Naive thymus-derived CD4-positive, alpha-beta T cell (primary cell): Measurements from ENCODE around the gene SPIRE2. TPM values are rescaled to one million over a fixed set of nuclear protein-coding genes. Genes with fewer than 3 reads are reported as not detected.

Experiments used
- ATAC-seq: fragments of 150-1000 bp; cut with Tn5 transposase; 2 replicates; pipeline ENCODE4 v1.10.0; 2021; ENCODE audit warnings: mild to moderate bottlenecking, moderate library complexity
- CTCF ChIA-PET: fragments of 350-600 bp; sonication (Branson Sonifier 250); formaldehyde crosslinking; loops from one replicate; lab custom pipeline; 2021; ENCODE audit warnings: antibody characterized with exemption; lab: Charles Lee
- POLR2A ChIA-PET: fragments of 350-600 bp; sonication (Branson Sonifier 250); formaldehyde crosslinking; loops from one replicate; lab custom pipeline; 2021; ENCODE audit warnings: antibody characterized with exemption, inconsistent platforms; lab: Charles Lee
- DNase-seq, 9 donors: peaks; one replicate each; pipeline versions ENCODE4 v3.0.0 to v3.0.0-alpha.2; 2020 to 2022; ENCODE audit warnings: mixed read lengths in 1 of 9
- H3K27ac ChIP-seq: one replicate; pipeline ENCODE4 v1.7.0; 2013; ENCODE audit warnings: mild to moderate bottlenecking, low read depth, low read length, moderate library complexity
- H3K27me3 ChIP-seq, 2 donors: one replicate each; pipeline ENCODE4 v1.7.0; 2013; ENCODE audit warnings: low read length in 2 of 2, mild to moderate bottlenecking in 2 of 2, moderate library complexity in 2 of 2; ENCODE audit not compliant: control insufficient read depth in 2 of 2, insufficient read depth in 2 of 2
- H3K36me3 ChIP-seq, 3 experiments: 1 replicate in 2 of 3; 2 replicates in 1 of 3; pipeline ENCODE4 v1.7.0; 2013; ENCODE audit warnings: low read length in 3 of 3, mild to moderate bottlenecking in 3 of 3, moderate library complexity in 1 of 3; ENCODE audit not compliant: insufficient read depth in 3 of 3, control insufficient read depth in 2 of 3
- H3K4me1 ChIP-seq, 2 donors: one replicate each; pipeline ENCODE4 v1.7.0; 2013; ENCODE audit warnings: low read length in 2 of 2, mild to moderate bottlenecking in 2 of 2, moderate library complexity in 1 of 2; ENCODE audit not compliant: control insufficient read depth in 2 of 2, insufficient read depth in 2 of 2
- H3K4me3 ChIP-seq: 2 replicates; pipeline ENCODE4 v1.7.0; 2013; ENCODE audit warnings: mild to moderate bottlenecking, low read length
- H3K9me3 ChIP-seq, 3 experiments: 1 replicate in 2 of 3; 2 replicates in 1 of 3; pipeline ENCODE4 v1.7.0; 2013; ENCODE audit warnings: low read length in 3 of 3; ENCODE audit not compliant: control insufficient read depth in 2 of 3
- H3K27ac Mint-ChIP-seq, 9 donors: one replicate each; pipeline ENCODE4 v1.8.0; 2020 to 2022; ENCODE audit warnings: mixed read lengths in 9 of 9, mild to moderate bottlenecking in 8 of 9, moderate library complexity in 5 of 9, inconsistent platforms in 2 of 9
- H3K27me3 Mint-ChIP-seq, 5 donors: one replicate each; pipeline ENCODE4 v1.8.0; 2021 to 2022; ENCODE audit warnings: mixed read lengths in 5 of 5, mild to moderate bottlenecking in 1 of 5
- H3K36me3 Mint-ChIP-seq, 5 donors: one replicate each; pipeline ENCODE4 v1.8.0; 2020 to 2022; ENCODE audit warnings: mixed read lengths in 5 of 5, mild to moderate bottlenecking in 3 of 5, inconsistent platforms in 1 of 5
- H3K4me1 Mint-ChIP-seq, 7 donors: one replicate each; pipeline ENCODE4 v1.8.0; 2020 to 2022; ENCODE audit warnings: mixed read lengths in 7 of 7, mild to moderate bottlenecking in 3 of 7, inconsistent platforms in 1 of 7
- H3K4me3 Mint-ChIP-seq, 10 donors: one replicate each; pipeline ENCODE4 v1.8.0; 2020 to 2022; ENCODE audit warnings: mild to moderate bottlenecking in 10 of 10, mixed read lengths in 10 of 10, moderate library complexity in 6 of 10, inconsistent platforms in 2 of 10
- H3K9me3 Mint-ChIP-seq, 11 donors: one replicate each; pipeline ENCODE4 v1.8.0; 2020 to 2022; ENCODE audit warnings: mixed read lengths in 11 of 11, mild to moderate bottlenecking in 4 of 11, inconsistent platforms in 1 of 11, moderate library complexity in 1 of 11
- intact Hi-C, 2 donors: fragments of 100-400 bp; cut with micrococcal nuclease; formaldehyde crosslinking; loops; one replicate each; pipeline ENCODE4 v1.15.1; 2023
- polyA plus RNA-seq, 2 donors: library from polyadenylated mRNA; unstranded; fragments of 300-500 nt; fragmentation: Illumina TruSeq; gene quantifications; one replicate each; pipeline ENCODE4 v1.2.3, GENCODE V29; 2021
- total RNA-seq, 6 experiments: library from RNA in 5 of 6; stranded (reverse) in 5 of 6; gene quantifications; 1 replicate in 5 of 6; 2 replicates in 1 of 6; pipeline ENCODE4 v1.2.3 and lab custom pipeline; 2021 to 2026

SPIRE2 gene
- total and polyA plus RNA-seq, 7 experiments from 2014 or later, result 0.32 to 3.5 (median 1.3) TPM

- ChIA-PET POLR2A (no interaction called here), CTCF (no interaction called here)
- DNase-seq (no peak), ATAC-seq (no peak)
- H3K36me3 Mint-ChIP-seq, result no peaks in the 10 kb centered on the region
- no peaks in the 10 kb centered on the region for H3K27me3 ChIP-seq
- peaks cover 4 to 11% (median 9%) of the 10 kb centered on the region in 7 donors for H3K4me1 Mint-ChIP-seq
- no peaks in the 10 kb centered on the region for H3K9me3 ChIP-seq
- H3K36me3 ChIP-seq, result no peaks in the 10 kb centered on the region
- no peak overlapping the region for H3K4me3 Mint-ChIP-seq
- no peak overlapping the region for H3K27ac Mint-ChIP-seq
- intact Hi-C loops, result no loop called here
- H3K4me3 ChIP-seq, result no peak overlapping the region
- H3K27ac ChIP-seq, result no peak overlapping the region
- H3K9me3 Mint-ChIP-seq, result no peaks in the 10 kb centered on the region
- peaks cover 3 to 8% of the 10 kb centered on the region in 2 donors for H3K4me1 ChIP-seq
- H3K27me3 Mint-ChIP-seq, result peaks cover 0 to 2% (median 0%) of the 10 kb centered on the region in 5 donors
Measured at GRCh38 chr16:89847940-89848297, 19.6 kb downstream of the SPIRE2 start.

- Histone ChIP-seq H3K36me3 (no peaks in the 10 kb centered on the region), H3K27ac (no peak overlapping the region), H3K27me3 (no peaks in the 10 kb centered on the region), H3K9me3 (no peaks in the 10 kb centered on the region), H3K4me1 (peaks cover 3 to 8% of the 10 kb centered on the region in 2 donors), H3K4me3 (no peak overlapping the region)
- no peaks in the 10 kb centered on the region for H3K36me3 Mint-ChIP-seq
- no peak overlapping the region for H3K27ac Mint-ChIP-seq
- no peak for DNase-seq
- intact Hi-C loops, result no loop called here
- CTCF ChIA-PET, result no interaction called here
- no peaks in the 10 kb centered on the region for H3K9me3 Mint-ChIP-seq
- peaks cover 6 to 11% (median 9%) of the 10 kb centered on the region in 7 donors for H3K4me1 Mint-ChIP-seq
- no peak for ATAC-seq
- POLR2A ChIA-PET, result no interaction called here
- H3K4me3 Mint-ChIP-seq, result no peak overlapping the region
- H3K27me3 Mint-ChIP-seq, result peaks cover 0 to 2% (median 0%) of the 10 kb centered on the region in 5 donors
Measured at GRCh38 chr16:89848974-89849373, 20.7 kb downstream of the SPIRE2 start.

GRCh38 chr16:89853306-89853993, 25.2 kb downstream of the SPIRE2 start:
- Histone ChIP-seq H3K27me3 (no peaks in the 10 kb centered on the region), H3K4me3 (no peak overlapping the region), H3K4me1 (no peaks in the 10 kb centered on the region), H3K36me3 (no peaks in the 10 kb centered on the region), H3K9me3 (no peaks in the 10 kb centered on the region), H3K27ac (no peak overlapping the region)
- Mint-ChIP-seq H3K4me3 (no peak overlapping the region), H3K27me3 (no peaks in the 10 kb centered on the region), H3K27ac (peak overlapping the region in 1 of 9 donors; percentile 18), H3K4me1 (peaks cover 0 to 2% (median 0%) of the 10 kb centered on the region in 7 donors), H3K36me3 (no peaks in the 10 kb centered on the region), H3K9me3 (no peaks in the 10 kb centered on the region)
- ATAC-seq, result no peak
- no peak for DNase-seq
- intact Hi-C loops, result no loop called here
- ChIA-PET POLR2A (no interaction called here), CTCF (interaction anchor here (0.8 kb wide), 1 partner anchor 51 kb away, joined by 3 read pairs; no protein-coding TSS in a partner anchor)

GRCh38 chr16:89855301-89855945, 27.1 kb downstream of the SPIRE2 start:
- Mint-ChIP-seq H3K4me3 (no peak overlapping the region), H3K36me3 (no peaks in the 10 kb centered on the region), H3K27me3 (no peaks in the 10 kb centered on the region), H3K9me3 (no peaks in the 10 kb centered on the region), H3K27ac (no peak overlapping the region), H3K4me1 (peaks cover 0 to 3% (median 0%) of the 10 kb centered on the region in 7 donors)
- ATAC-seq (peak; percentile 27), DNase-seq (no peak)
- peaks cover 0 to under 1% of the 10 kb centered on the region in 2 donors for H3K4me1 ChIP-seq
- ChIA-PET POLR2A (interaction anchor here (1.5 kb wide), 1 partner anchor 61 kb away, joined by 3 read pairs; no protein-coding TSS in a partner anchor), CTCF (no interaction called here)
- H3K4me3 ChIP-seq, result no peak overlapping the region
- no peak overlapping the region for H3K27ac ChIP-seq
- intact Hi-C loops, result no loop called here
- H3K27me3 ChIP-seq, result no peaks in the 10 kb centered on the region
- H3K9me3 ChIP-seq, result no peaks in the 10 kb centered on the region
- H3K36me3 ChIP-seq, result no peaks in the 10 kb centered on the region

GRCh38 chr16:89855986-89856385, 27.7 kb downstream of the SPIRE2 start:
- CTCF ChIA-PET, result no interaction called here
- intact Hi-C loops, result no loop called here
- no peak for DNase-seq
- H3K4me3 ChIP-seq, result no peak overlapping the region
- no peaks in the 10 kb centered on the region for H3K36me3 ChIP-seq
- no peaks in the 10 kb centered on the region for H3K9me3 Mint-ChIP-seq
- no peak for ATAC-seq
- no peaks in the 10 kb centered on the region for H3K36me3 Mint-ChIP-seq
- H3K4me1 Mint-ChIP-seq, result peaks cover 3 to 8% (median 4%) of the 10 kb centered on the region in 7 donors
- H3K4me3 Mint-ChIP-seq, result no peak overlapping the region
- no peaks in the 10 kb centered on the region for H3K27me3 Mint-ChIP-seq
- H3K27ac ChIP-seq, result no peak overlapping the region
- H3K27me3 ChIP-seq, result no peaks in the 10 kb centered on the region
- no peaks in the 10 kb centered on the region for H3K9me3 ChIP-seq
- no peak overlapping the region for H3K27ac Mint-ChIP-seq
- POLR2A ChIA-PET, result interaction anchor here (0.6 kb wide), 2 partner anchors 15 to 41 kb away, joined by 3 read pairs; no protein-coding TSS in a partner anchor
- H3K4me1 ChIP-seq, result peaks cover 0 to 6% of the 10 kb centered on the region in 2 donors

GRCh38 chr16:89858973-89859614, 30.8 kb downstream of the SPIRE2 start:
- no peaks in the 10 kb centered on the region for H3K27me3 Mint-ChIP-seq
- H3K36me3 ChIP-seq, result no peaks in the 10 kb centered on the region
- peaks cover 17 to 25% of the 10 kb centered on the region in 2 donors for H3K4me1 ChIP-seq
- no peak overlapping the region for H3K27ac ChIP-seq
- peaks cover 20 to 28% (median 23%) of the 10 kb centered on the region in 7 donors for H3K4me1 Mint-ChIP-seq
- ChIA-PET POLR2A (interaction anchor here (1.1 kb wide), 1 partner anchor 153 kb away, joined by 3 read pairs; no protein-coding TSS in a partner anchor), CTCF (interaction anchor here (0.6 to 6.5 kb wide), 7 partner anchors 12 to 159 kb away, joined by 3 to 71 read pairs (median 9); partner anchors contain the start of genes SPATA2L and TCF25)
- no peaks in the 10 kb centered on the region for H3K9me3 ChIP-seq
- no peak for ATAC-seq
- intact Hi-C loops, result no loop called here
- no peak overlapping the region for H3K4me3 Mint-ChIP-seq
- no peak for DNase-seq
- peaks cover 0 to 5% (median 0%) of the 10 kb centered on the region in 11 donors for H3K9me3 Mint-ChIP-seq
- H3K27ac Mint-ChIP-seq, result no peak overlapping the region
- H3K36me3 Mint-ChIP-seq, result peaks cover 0 to 2% (median 0%) of the 10 kb centered on the region in 5 donors
- no peak overlapping the region for H3K4me3 ChIP-seq
- H3K27me3 ChIP-seq, result no peaks in the 10 kb centered on the region
